Left forelimb (tissue), 1 donor: ENCODE measurements around the gene IL6ST.
"Not testable (repeated sequence)": the region's sequence is repeated elsewhere in the genome, so short reads cannot be mapped to it uniquely, and the experiment has no call there.

Experiments used
- DNase-seq: peaks from one replicate; pipeline ENCODE4 v3.0.0-alpha.2; 2018; ENCODE audit warnings: low spot score

Gene IL6ST

DNA sequence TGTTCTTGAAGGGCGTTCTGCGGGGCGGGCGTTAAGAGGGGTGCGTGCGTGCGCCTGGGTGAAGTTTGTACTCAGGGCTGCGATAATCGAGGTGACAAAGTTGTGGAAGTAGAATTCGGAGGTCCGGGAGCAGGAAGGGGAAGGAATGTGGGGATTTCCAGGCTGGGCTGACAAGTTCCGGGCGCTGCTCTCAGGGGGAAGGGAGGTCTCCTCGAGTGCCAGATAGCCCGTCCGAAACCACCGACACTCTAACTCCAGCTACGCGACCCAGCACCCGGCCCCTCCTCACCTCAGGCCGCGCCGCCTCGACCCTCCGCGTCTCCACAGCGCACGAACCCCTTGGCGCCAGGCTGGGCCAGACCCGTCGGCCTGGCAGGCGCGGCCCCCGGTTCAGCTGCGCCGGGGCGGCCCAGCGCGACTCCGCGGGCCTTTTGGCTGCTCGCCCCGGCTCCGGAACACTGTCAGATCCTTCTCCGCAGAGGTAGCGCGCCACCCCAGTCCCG is at the start of gene IL6ST:
Gene IL6ST, minus strand, starts transcription at position 469 of the 503 bp plus-strand sequence. CDS start 18,685 bp downstream, outside the sequence.
- DNase-seq = no peak

DNA sequence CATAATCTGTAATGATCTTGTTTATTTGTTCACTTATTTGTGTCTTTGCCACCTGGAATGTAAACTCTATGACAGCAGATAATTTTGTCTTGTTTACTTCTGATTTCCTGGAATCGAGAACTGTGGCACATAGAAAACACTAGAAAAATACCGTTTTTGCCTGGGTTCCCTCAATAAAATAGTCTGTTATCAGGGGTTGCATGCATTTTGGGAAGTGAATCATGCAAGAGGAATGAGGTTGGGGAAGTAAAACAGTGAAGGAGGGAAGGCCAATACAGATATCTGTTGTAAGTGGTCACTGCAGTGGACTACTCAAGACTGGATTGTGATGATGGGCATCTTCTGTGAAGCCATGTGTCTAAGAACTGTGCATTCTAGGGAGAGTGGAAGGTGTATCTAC is 45.2 kb upstream of the IL6ST start:
- DNase-seq = no peak

DNA sequence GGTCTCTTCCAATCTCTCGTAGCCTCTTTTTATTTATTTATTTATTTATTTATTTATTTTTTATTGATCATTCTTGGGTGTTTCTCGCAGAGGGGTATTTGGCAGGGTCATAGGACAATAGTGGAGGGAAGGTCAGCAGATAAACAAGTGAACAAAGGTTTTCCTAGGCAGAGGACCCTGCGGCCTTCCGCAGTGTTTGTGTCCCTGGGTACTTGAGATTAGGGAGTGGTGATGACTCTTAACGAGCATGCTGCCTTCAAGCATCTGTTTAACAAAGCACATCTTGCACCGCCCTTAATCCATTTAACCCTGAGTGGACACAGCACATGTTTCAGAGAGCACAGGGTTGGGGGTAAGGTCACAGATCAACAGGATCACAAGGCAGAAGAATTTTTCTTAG is 43.4 kb upstream of the IL6ST start:
- not testable (repeated sequence) for DNase-seq

DNA sequence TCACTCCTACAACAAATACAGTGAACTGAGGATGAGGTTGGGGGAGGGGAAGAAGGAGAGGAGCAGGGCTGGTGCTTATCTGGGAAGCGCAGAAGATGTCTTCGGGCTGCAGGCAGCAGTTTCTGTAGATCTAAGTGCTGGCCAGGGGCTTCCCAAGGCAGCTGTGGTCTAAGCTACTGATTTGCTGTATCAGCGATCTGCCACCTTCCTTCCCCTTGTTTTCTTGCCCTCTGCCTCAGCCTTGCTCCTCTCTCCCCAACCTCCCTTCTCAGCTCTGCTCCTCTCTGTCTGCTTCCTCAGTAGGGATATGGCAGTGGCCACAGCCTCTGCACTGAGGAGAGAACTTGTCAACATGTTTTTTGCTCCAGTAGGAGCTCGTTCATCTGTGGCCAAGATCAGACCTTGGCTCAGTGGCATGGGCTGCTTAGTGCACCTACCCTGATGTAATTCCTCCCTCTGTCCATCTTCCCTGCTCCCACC is 42.8 kb upstream of the IL6ST start:
- DNase-seq = no peak

DNA sequence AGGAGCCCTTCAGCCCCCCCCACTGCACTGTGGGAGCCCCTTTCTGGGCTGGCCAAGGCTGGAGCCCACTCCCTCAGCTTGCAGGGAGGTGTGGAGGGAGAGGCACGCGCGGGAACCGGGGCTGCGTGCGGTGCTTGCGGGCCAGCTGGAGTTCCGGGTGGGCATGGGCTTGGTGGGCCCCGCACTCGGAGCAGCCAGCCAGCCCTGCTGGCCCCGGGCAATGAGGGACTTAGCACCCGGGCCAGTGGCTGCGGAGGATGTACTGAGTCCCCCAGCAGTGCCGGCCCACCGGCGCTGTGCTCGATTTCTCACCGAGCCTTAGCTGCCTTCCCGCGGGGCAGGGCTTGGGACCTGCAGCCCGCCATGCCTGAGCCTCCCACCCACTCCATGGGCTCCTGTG is 40.6 kb upstream of the IL6ST start:
- not testable (repeated sequence) for DNase-seq

DNA sequence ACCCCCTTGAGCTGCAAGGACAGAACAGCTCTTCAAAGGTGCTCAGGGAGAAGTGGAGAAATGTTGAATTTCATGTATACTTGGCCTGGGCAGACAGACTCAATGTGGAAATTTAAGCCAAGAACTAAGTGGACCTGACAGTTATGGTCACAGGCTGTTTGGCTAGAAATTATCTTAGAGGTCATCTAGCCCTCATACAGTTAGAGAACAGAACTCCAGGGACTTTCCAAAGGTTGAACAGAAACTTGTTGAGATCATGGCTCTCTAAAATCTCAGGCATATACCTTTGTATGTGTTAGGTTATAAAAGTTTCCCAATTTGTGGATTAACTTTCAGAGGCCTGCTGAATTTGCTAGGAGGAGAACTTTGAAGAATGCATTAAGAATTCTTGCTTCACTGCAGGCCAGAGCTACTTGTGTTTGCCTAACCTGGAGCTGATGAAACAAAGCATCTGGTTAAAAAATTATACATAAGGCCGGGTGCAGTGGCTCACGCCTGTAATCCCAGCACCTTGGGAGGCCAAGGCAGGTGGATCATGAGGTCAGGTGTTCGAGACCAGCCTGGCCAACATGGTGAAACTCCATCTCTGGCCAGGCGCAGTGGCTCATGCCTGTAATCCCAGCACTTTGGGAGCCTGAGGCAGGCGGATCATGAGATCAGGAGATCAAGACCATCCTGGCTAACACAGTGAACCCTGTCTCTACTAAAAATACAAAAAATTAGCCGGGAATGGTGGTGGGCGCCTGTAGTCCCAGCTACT is 35.3 kb upstream of the IL6ST start:
- not testable (repeated sequence) for DNase-seq

DNA sequence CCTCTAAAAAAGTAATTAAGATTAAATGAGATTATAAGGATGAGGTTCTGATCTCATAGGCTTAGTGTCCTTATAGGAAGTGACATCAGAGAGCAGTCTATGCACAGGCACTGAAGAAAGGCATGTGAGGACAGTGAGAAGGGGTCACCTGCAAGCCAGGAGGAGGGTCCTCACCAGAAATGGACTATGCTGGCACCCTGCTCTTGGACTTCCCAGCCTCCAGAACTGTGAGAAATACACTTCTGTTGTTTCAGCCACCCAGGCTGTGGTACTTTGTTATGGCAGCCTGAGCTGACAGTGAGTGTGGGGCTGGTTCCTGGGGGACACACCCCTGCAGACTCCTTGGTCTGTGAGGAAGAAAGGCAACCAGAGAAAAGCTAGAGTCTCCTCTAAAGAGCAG is 34.7 kb upstream of the IL6ST start:
- no peak for DNase-seq

DNA sequence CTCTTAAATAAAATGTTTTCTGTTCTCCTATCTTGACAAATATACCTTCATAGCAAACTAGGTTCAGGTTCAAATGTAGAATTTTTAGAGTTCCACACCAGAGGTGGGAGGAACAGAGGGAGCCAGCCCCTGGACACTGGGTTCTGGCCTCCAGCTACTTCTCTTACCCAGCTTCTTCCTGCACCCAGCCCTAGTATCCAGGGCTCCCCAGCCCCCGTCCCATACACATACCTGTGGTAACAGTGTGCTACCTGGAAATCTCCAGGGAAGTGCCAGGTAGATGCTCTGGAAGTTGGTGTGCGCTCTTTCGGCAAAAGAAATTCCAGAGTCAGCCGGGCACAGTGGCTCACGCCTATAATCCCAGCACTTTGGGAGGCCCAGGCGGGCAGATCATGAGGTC is 33.9 kb upstream of the IL6ST start:
- DNase-seq = no peak

DNA sequence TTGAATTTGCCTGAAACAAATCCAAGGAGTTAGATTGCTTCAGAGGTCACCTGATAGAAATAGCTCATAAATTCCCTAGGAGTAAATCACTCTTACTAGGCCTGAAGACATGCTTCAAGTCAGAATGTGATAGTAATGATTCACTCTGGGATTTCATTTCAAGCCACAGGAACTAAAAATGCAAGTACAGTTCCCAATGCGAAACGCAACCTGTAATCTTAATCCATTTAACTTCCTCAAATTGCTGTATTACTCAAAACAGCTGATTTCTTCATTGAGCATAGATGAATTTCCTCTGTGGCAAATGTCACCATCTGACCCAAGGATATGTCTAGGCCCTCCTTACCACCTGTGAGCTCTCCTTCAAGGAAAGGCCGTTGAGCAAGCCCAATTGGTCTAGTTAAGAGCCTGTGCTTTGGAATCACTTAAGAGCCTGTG is 32.1 kb upstream of the IL6ST start:
- no peak for DNase-seq

DNA sequence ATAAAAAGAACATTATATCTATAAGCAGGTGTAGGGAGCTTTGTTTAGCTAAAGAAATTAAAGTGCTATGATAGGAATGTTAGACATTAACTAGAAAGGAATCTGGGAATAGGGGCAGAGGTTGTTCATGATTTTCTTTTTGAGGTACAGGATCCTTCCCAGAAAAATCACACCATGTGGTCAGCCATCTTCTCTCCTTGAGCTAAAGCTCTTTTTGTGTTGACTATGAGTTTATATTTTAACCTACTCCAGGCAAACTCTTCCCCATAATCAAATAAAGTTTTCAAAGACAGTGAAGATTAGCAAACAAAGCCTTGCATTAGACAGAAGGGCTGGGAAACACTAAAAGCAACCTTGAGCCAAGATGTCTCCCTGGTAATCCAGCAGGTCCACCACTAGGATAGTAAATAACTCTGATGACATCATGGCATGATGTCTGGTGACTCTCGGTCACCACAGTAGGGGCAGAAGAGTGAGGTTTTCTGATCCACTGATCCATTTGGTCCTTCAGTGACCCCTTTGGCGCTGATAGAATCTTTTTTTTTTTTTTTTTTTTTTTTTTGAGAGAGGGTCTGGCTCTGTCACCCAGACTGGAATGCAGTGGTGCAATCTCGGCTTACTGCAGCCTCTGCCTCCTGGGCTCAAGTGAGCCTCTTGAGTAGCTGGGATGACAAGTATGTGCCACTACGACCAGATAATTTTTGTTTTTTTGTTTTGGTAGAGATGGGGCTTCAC is 30.6 kb upstream of the IL6ST start:
- DNase-seq = no peak

DNA sequence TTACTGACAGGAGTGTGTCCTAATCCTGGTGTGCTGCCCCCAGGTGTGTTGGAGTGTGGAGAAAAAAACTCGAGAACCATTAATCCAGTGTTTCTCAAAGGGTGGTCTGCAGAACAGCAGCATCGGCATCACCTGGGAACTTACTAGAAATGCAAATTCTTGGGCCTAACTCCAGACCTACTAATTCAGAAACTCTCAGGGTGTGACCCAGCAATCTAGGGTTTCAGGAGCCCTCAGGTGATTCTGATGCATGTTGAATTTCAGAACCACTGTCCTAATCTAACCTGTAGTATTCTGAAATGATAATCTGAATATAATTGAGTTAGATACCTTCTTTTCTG is 30.0 kb upstream of the IL6ST start:
- DNase-seq = no peak

DNA sequence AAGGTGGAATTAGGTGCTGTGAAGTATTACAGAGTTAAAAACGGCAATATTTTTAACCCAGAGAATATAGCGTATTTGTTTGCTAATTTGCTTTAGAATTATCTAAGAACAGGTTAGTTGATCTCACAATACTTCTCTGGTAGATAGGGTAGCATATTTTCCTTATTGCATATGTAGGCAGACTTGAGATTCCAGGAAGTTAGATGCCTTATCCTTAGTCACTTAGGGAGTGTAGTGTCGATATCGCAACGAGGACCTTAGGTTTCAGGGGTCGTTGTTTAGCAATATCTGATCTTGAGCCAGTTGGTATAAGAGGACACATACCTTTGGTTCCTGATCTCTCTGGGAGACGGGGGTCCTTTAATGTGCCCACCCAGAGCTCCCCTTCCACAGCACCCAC is 28.5 kb upstream of the IL6ST start:
- no peak for DNase-seq

DNA sequence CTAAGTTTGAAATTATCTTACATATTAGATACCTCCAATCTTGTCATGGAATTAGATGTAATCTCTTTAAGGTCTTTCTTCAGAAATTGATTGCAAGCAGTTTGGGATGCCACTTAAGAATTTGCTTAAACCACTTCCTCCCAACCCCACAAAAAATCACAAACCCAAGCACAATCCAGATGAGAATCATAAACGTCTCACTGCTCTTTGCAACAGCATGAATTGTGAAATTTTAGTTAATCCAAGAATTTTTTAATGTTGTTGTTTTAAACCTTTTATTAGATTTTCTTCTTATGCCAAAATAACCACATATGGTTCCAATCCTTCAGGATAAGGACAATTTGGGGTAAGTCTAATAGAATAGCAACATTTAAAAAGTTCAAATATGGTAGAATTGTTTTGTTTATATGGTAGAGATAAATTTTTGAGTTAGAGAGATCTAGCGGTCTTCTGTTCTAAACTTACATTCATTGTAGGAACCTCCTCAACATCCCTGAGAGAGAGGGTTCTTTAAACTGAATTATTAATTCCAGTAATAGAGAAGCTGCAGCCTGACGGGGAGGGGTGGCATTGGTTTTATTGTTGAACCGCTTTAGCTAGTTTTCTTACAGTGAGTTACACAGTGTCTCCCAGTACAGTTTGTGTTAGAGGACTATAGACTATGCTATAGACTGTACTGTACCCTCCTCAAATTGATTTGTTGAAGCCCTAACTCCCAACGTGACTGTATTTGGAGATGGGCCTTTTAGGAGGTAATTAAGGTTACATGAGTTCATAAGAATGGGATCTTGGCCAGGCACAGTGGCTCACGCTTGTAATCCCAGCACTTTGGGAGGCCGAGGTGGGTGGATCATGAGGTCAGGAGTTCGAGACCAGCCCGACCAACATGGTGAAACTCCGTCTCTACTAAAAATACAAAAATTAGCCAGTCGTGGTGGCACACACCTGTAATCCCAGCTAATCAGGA is 24.8 kb upstream of the IL6ST start:
- no peak for DNase-seq

DNA sequence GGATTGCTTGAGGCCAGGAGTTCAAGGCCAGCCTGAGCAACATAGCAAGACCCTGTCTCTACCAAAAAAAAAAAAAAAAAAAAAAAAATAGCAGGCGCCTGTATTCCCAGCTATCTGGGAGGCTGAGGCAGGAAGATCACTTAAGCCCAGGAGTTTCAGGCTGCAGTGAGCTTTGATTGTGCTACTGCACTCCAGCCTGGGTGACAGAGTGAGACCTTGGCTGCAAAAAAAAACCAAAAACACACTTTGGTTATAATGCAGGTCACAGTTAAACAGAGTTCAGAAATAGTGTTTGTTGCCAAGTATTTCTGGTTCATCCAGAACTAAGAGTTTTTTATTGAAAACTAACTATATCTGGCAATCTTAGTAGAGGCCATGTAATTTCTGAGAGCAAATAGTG is 24.1 kb upstream of the IL6ST start:
- no peak for DNase-seq

DNA sequence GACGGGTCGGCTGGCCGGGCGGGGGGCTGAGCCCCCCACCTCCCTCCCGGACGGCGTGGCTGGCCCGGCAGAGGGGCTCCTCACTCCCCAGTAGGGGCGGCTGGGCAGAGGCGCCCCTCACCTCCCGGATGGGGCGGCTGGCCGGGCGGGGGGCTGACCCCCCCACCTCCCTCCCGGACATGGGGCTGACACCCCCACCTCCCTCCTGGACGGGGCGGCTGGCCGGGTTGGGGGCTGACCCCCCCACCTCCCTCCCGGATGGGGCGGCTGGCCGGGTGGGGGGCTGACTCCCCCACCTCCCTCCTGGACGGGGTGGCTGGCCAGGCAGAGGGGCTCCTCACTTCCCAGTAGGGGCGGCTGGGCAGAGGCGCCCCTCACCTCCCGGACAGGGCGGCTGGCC is 19.9 kb upstream of the IL6ST start:
- not testable (repeated sequence) for DNase-seq

DNA sequence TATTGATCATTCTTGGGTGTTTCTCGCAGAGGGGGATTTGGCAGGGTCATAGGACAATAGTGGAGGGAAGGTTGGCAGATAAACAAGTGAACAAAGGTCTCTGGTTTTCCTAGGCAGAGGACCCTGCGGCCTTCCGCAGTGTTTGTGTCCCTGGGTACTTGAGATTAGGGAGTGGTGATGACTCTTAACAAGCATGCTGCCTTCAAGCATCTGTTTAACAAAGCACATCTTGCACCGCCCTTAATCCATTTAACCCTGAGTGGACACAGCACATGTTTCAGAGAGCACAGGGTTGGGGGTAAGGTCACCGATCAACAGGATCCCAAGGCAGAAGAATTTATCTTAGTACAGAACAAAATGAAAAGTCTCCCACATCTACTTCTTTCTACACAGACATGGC is 19.2 kb upstream of the IL6ST start:
- DNase-seq = not testable (repeated sequence)

DNA sequence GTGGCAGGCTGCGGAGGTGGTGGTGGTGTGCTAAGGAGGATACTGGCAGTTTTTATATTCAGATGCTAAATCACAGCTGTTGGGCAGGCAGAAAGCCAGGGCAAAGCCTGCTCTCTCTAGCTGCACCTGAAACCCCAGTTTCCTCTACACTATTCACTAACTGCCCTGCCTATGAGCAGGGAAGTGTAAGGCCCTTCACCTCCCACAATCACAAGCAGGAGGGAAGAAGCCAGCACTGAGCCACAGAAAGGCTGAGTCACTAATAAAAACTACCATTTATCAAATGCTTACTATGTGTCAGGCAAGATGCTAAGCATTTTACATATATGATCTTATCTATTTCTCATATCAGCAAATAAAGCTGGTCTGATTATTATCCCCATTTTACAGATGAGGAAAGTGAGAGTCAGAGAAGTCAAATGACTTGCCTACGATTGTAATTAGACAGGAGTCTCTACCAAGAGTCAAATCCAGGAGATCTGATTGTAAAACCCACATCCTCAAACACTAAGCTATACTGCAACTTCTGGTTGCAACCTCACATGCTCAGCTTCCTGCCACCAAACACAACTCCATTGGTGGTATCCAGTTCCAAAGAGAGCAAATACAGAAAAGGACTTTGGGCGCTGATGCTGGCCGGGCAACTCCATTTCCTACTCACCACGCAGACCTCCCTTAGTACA is 17.7 kb upstream of the IL6ST start:
- DNase-seq = no peak

DNA sequence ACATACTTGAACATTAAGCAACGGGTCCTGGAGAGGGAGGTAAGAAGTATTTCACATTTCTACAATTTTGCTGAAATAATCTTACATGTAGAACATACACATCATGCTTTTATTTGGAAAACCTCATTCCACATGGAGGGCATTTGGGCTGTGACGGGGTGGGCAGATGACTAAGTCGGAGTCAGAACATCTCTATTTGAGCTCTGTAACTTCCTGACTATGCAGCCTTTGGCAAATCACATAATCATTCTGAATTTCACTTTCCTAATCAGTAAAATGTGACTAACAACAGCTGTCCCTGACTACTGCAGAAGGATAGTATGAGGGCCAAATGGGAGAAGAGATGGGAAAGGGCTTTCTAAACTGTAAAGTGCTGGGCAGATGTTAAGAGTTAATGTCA is 17.1 kb upstream of the IL6ST start:
- DNase-seq = no peak

DNA sequence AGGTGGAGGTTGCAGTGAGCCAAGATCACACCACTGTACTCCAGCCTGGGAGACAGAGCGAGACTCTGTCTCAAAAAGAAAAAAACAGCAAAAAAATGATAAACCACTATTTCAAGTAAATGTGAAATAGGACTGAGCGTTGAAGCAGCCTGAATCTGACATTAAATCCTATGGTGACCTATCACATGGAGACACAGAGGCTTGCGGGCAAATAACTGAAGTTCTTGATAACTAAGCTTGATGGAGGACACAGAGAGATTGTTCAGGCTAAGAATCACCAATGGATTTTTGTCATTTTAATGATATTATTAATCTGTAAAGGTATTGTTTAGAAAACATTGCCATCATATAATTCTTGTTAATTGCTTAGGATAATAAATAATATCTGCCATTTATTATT is 15.7 kb upstream of the IL6ST start:
- no peak for DNase-seq

DNA sequence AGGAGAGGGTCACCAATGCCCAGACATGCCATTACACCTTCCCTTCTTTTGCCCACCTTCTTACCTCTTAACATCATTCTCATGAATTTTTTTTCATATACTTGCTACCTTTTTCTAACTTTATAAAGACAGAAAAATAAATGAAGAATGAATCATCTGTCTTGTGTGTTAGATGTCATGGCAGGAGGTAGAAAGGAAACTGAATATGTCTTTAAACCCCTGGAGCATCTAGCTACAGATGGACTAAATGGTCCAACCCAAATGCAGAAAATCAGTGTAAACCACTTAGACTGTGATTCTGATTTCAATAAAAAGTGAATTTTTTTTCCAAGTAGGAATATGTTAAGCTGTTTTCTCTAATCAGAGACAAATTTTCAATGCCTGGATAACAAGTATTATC is 11.8 kb upstream of the IL6ST start:
- no peak for DNase-seq

DNA sequence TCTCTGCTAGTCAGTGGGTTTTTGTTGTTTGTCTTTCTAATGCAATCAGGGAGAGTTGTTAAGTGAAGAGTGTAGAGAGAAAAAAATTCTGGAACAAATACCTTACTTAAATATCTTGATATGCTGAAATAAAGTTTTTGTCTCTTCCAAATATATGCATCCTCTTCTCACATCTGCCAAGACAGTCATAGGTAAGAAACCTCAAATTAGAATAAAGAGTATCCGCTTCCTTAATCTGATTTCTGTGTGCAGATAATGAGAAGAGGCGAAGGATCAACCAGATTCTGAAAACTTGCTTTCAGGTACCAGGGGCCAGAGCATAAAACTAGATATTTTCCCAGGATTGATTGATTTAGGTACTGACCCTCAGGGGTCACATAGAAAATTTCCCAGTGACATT is 11.3 kb upstream of the IL6ST start:
- no peak for DNase-seq

DNA sequence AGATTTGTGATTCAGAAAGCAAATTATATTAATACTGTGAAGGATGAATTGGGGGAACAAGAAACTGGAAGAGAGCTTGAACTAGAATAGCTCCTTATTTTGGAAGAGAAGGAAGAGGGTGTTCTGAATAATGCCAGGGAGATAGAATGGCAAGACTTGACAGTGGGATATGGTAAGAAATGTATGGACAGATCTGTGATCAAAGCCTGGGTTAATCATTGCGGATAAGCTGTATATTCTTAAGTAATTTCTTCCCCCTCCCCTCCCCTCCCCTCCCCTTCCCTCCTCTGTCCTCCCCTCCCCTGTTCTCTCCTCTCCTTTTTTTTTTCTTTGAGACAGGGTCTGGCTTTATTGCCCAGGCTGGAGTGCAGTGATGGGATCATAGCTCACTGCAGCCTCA is 10.1 kb upstream of the IL6ST start:
- no peak for DNase-seq
